ENCODE results near the gene RHOU. TPM values are rescaled to one million over a fixed set of nuclear protein-coding genes. Genes with fewer than 3 reads are reported as not detected.

RHOU gene
- total and polyA plus RNA-seq, 2 of the 13 experiments (the other 11 are each of a cell fraction or from before 2014, with no cell fraction given): 11.9 to 18.5 TPM

DNA sequence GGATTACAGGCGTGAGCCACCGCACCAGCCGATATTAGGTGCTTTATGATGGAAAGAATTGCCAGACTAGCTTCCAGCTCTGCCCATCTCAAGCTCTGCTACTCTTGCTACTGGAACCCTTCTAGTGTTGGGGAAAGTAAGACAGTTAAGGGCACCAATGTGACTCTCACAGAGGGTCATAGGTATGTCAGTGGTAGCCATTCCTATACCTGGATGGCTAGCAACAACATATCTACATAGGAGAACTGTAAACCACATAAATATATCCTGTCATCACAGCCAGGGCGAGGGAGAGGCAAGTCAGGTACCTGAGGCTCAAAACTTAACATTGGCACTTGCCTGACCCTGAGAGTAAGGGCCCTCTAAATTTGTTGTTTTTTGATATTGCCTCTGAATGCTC is 1.7 kb upstream of the RHOU start (continued):
- TF ChIP-seq, protein P1, sequence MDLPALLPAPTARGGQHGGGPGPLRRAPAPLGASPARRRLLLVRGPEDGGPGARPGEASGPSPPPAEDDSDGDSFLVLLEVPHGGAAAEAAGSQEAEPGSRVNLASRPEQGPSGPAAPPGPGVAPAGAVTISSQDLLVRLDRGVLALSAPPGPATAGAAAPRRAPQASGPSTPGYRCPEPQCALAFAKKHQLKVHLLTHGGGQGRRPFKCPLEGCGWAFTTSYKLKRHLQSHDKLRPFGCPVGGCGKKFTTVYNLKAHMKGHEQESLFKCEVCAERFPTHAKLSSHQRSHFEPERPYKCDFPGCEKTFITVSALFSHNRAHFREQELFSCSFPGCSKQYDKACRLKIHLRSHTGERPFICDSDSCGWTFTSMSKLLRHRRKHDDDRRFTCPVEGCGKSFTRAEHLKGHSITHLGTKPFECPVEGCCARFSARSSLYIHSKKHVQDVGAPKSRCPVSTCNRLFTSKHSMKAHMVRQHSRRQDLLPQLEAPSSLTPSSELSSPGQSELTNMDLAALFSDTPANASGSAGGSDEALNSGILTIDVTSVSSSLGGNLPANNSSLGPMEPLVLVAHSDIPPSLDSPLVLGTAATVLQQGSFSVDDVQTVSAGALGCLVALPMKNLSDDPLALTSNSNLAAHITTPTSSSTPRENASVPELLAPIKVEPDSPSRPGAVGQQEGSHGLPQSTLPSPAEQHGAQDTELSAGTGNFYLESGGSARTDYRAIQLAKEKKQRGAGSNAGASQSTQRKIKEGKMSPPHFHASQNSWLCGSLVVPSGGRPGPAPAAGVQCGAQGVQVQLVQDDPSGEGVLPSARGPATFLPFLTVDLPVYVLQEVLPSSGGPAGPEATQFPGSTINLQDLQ (CRISPR knock-in tag; IDR thresholded peaks at IDR 0.05): no peak
- no peak for TF ChIP-seq RAD51 (IDR thresholded peaks at IDR 0.05; ENCODE audit: borderline replicate concordance)

DNA sequence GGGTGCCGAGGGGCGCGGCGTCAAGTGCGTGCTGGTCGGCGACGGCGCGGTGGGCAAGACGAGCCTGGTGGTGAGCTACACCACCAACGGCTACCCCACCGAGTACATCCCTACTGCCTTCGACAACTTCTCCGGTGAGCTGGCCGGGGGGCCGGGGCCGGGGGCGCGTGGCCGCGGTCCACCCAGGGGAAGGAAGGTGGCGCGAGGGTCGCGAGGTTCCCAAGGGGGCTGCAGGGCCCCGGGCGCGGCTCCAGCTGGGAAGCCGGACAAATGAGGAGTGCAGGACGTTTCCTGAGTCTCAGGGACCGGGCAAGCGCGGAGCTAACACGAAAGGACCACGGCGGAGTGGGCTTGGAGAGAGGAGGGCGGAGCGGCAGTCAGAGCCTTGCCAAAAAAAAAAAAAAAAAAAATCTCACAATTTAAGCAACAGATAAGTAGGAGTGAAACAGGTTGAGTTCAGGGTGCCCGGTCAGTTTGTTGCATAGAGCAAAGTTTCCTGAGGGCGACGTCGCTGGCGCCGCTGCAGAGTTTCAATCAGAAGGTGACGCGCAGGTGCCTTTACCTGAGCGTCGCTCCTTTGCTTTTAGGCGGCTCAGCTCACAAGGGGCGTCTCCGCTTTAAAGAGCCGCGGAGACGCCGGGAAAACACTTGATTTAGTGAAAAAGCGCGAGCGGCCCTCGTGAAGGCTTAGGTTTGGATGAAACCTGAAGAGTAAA is 750 bp downstream of the RHOU start:
- no peaks in the 10 kb centered on the region for H4K20me1 ChIP-seq (ENCODE audit: insufficient read depth, low read length)
- no peak for FAIRE-seq
- TF ChIP-seq ZNF3 (CRISPR knock-in tag; IDR thresholded peaks at IDR 0.05) (no peak), HDAC6 (IDR thresholded peaks at IDR 0.05; ENCODE audit: low read depth, low read length) (no peak), MED13 (CRISPR knock-in tag; IDR thresholded peaks at IDR 0.05) (no peak), ZFP62 (CRISPR knock-in tag; IDR thresholded peaks at IDR 0.05) (no peak), KDM2A (CRISPR knock-in tag; IDR thresholded peaks at IDR 0.05; ENCODE audit: borderline replicate concordance, low read depth) (peak; percentile 12; the same call in 1 of the 2 replicates), STAG1 (CRISPR knock-in tag; IDR thresholded peaks at IDR 0.05) (peak; percentile 28; the same call in 1 of the 2 replicates), CCAR2 (optimal IDR thresholded peaks at IDR 0.05; ENCODE audit: low read depth, low read length) (no peak), CBX5 (CRISPR knock-in tag; IDR thresholded peaks at IDR 0.05; ENCODE audit: borderline replicate concordance) (no peak), GZF1 (CRISPR knock-in tag; IDR thresholded peaks at IDR 0.05) (0 out of 2 replicates have a peak, but pooled peaks have one; percentile 8)
- TF ChIP-seq, protein P2, sequence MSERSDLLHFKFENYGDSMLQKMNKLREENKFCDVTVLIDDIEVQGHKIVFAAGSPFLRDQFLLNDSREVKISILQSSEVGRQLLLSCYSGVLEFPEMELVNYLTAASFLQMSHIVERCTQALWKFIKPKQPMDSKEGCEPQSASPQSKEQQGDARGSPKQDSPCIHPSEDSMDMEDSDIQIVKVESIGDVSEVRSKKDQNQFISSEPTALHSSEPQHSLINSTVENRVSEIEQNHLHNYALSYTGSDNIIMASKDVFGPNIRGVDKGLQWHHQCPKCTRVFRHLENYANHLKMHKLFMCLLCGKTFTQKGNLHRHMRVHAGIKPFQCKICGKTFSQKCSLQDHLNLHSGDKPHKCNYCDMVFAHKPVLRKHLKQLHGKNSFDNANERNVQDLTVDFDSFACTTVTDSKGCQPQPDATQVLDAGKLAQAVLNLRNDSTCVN (CRISPR knock-in tag; IDR thresholded peaks at IDR 0.05; ENCODE audit: borderline replicate concordance): no peak
- TF ChIP-seq, protein P3, sequence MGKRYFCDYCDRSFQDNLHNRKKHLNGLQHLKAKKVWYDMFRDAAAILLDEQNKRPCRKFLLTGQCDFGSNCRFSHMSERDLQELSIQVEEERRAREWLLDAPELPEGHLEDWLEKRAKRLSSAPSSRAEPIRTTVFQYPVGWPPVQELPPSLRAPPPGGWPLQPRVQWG (CRISPR knock-in tag; IDR thresholded peaks at IDR 0.05; ENCODE audit: borderline replicate concordance, low read depth): no peak
- TF ChIP-seq, protein P4, sequence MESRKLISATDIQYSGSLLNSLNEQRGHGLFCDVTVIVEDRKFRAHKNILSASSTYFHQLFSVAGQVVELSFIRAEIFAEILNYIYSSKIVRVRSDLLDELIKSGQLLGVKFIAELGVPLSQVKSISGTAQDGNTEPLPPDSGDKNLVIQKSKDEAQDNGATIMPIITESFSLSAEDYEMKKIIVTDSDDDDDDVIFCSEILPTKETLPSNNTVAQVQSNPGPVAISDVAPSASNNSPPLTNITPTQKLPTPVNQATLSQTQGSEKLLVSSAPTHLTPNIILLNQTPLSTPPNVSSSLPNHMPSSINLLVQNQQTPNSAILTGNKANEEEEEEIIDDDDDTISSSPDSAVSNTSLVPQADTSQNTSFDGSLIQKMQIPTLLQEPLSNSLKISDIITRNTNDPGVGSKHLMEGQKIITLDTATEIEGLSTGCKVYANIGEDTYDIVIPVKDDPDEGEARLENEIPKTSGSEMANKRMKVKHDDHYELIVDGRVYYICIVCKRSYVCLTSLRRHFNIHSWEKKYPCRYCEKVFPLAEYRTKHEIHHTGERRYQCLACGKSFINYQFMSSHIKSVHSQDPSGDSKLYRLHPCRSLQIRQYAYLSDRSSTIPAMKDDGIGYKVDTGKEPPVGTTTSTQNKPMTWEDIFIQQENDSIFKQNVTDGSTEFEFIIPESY (CRISPR knock-in tag; IDR thresholded peaks at IDR 0.05): no peak

More for the DNA sequence above, 750 bp downstream of the RHOU start:
- Histone ChIP-seq H3K27ac (ENCODE audit: extremely low read length, insufficient read depth, low read length) (peak overlapping the region; percentile 61), H2AFZ (ENCODE audit: low read length) (no peak overlapping the region), H3K36me3 (replicated peaks in 1 of 2; ENCODE audit: control insufficient read depth in 1 of 2, insufficient read depth in 2 of 2, low read length in 2 of 2) (peaks cover 6 to 9% of the 10 kb centered on the region in 2 experiments; a peak in 3 of 5 replicates), H3K79me2 (ENCODE audit: insufficient read depth, low read length) (peaks cover 34% of the 10 kb centered on the region), H3K4me3 (replicated peaks in 1 of 3; ENCODE audit: insufficient read depth in 1 of 3, low read depth in 2 of 3, low read length in 3 of 3) (peak overlapping the region; percentile 85 to 94 (median 86)), H3K27me3 (ENCODE audit: control insufficient read depth in 1 of 2, insufficient read depth in 2 of 2, low read length in 2 of 2) (peaks cover 2 to 12% of the 10 kb centered on the region in 2 experiments; a peak in 4 of 5 replicates), H3K4me2 (ENCODE audit: low read depth, low read length) (peak overlapping the region; percentile 83), H3K9me3 (ENCODE audit: low read length) (no peaks in the 10 kb centered on the region), H3K9ac (ENCODE audit: insufficient read depth, low read depth, low read length) (peak overlapping the region; percentile 90), H3K4me1 (ENCODE audit: insufficient read depth, low read length) (peaks cover 48% of the 10 kb centered on the region)
- POLR2A ChIA-PET: interaction anchor here (0.8 to 5.6 kb wide), 11 partner anchors 47 to 487 kb away, joined by 3 to 46 read pairs (median 5); no protein-coding TSS in a partner anchor
- in situ Hi-C loops (cut with HindIII; ENCODE audit: extremely low pct_ligation_motif_present, low pct_unique_long_range_greater_than_20kb) (loop anchor here (5.0 to 10.0 kb wide), 2 partner anchors 421 to 489 kb away; no protein-coding TSS in a partner anchor), intact Hi-C loops (cut with micrococcal nuclease; ENCODE audit: unreplicated experiment) (loop anchor here (1.0 to 10.0 kb wide), 7 partner anchors 68 to 491 kb away; no protein-coding TSS in a partner anchor)
- ATAC-seq (peak; percentile 38), DNase-seq (ENCODE audit: low spot score) (no peak)
- under 1% methylated on average over 32 of the region's 60 CpGs for WGBS (ENCODE audit: low lambda C conversion rate)
- CTCF ChIA-PET (ENCODE audit: low intra/inter-chr PET ratio, low total read pairs): interaction anchor here (1.4 kb wide), 1 partner anchor 72 kb away, joined by 3 read pairs; no protein-coding TSS in a partner anchor
- BruUV-seq (replicated peaks): TSS peak; percentile 55

All from HepG2 (cell line).